Measurements from ENCODE around the gene SERGEF.
A peak's percentile ranks its signal among the peaks of the same experiment; 100 is the strongest.
"Not testable (repeated sequence)": the region's sequence is repeated elsewhere in the genome, so short reads cannot be mapped to it uniquely, and the experiment has no call there.

Gene SERGEF

GRCh38 chr11:18000128-18000527 is 12.7 kb downstream of the SERGEF start:
- not testable (repeated sequence) for DNase-seq

DNA sequence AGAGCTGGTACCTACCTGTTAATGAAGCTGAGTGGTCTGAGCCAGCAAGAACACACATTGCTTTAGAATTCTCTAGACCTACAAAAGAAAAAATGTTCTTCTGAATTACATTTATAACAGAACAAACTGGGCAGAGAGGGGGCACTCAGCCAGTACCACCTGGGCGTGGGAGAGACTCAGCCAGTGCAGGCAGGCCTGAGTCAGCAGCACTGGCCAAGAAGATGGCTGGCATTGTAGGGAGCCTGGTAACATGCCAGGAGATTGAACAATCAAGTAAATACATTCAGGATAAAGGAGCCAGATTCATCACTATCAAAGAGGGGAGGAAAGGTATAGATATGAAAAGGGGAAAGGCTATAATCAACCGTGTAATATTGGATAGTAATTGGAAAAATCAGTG is 19.9 kb downstream of the SERGEF start:
- DNase-seq: no peak

- peak; percentile 62 for DNase-seq
These were observed 20.9 kb downstream of the SERGEF start for GRCh38 chr11:17991783-17992433.

- DNase-seq: peak; percentile 24
These were observed 23.5 kb downstream of the SERGEF start for GRCh38 chr11:17989306-17989705.

DNA sequence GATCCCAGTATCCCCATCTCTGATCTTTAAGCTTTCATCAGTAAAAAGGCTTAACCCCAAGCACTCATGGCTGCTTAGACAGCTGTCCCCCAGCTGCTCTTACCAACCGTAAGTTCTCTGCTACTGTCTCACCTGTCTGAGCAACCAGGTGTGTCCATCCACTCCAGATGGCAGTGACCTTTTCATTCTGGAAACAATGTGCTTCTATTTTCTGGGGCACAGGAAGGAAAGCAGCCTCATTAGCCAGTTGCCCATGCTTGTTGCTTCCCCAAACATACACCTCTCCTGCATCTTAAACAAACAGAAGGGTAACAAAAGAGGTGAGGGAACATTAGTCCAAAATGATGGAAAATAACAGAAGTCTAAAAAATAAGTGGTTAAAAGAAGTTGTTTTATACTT is 24.4 kb downstream of the SERGEF start:
- no peak for DNase-seq

- no peak for DNase-seq
These were observed 25.0 kb downstream of the SERGEF start for GRCh38 chr11:17987826-17988225.

DNA sequence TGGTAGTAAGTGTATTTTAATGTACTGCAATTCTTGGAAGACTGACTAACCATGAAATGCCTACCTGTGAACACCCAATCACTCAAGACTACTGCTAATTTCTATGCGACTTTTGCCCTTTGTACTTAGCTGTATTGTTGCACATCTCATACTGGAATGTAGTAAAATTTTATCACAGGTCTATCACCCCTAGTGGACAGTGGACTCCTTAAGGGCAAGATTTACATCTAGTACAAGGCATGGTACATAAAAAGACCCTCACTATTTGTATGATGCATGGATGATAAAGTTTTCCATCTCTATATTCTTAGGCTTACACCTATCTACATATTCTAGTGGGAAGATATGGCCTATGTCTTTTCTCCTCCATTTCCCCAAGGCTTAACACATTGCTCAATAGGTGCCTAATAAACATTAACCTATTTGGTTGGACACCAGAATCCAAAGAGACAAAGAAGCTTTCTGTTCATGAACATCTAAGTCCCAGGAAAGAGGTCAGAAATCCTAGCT is 26.1 kb downstream of the SERGEF start:
- DNase-seq: no peak

GRCh38 chr11:17986007-17986710 is 26.7 kb downstream of the SERGEF start:
- no peak for DNase-seq

DNA sequence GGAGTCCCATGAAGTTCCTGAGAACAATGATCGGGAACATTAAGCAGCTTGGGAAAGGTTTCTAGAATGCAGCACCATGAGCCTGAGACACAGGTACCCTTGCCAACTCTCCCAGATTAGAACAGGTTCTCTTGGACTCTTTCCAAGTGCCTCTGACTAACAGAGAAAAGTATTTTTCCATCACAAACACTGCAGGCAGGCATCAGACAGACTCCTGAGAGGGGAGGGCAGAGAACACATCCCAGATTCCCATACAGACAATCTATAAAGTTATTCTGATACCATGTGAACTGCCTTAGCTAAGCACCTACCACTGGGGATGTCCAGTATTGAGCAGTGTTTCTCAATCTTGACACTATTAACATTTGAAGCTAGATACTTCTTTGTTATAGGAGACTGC is 27.3 kb downstream of the SERGEF start:
- no peak for DNase-seq

GRCh38 chr11:17983569-17983968 is 29.3 kb downstream of the SERGEF start:
- no peak for DNase-seq

DNA sequence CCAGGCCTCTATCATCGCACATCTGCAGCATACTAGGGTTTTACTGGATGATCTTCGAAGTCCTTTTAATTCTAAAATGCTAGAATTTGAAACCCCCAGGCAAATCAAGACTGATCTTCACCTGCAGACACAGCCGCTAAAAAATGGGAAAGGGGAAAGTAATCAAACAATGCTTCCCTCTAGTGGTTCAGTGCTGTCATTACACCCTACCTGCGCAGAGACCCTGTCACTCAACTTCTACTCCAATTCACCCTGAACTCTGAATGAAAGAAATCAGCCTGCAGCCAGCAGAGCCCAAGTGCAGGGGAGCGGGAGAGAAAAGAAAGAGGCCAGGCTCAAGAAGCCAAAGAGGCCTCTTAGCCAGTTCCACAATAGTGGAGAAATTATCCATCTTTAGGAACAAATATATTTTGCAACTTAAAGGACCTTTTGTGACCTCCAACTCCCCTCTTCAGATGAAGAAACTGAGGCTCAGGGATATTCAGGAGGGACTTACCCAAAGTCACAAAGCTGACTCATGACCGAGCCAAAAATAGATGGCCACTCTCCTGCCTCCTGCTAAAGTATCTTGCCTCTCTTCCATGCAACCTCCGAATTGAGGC is 33.0 kb downstream of the SERGEF start:
- DNase-seq: peak; percentile 34

GRCh38 chr11:17978553-17979287 is 34.1 kb downstream of the SERGEF start:
- peak; percentile 48 for DNase-seq

- DNase-seq: no peak
These were observed 36.2 kb downstream of the SERGEF start for GRCh38 chr11:17976651-17977050.

GRCh38 chr11:17974246-17974645 is 38.6 kb downstream of the SERGEF start:
- no peak for DNase-seq

GRCh38 chr11:17972987-17973386 is 39.9 kb downstream of the SERGEF start:
- DNase-seq: peak; percentile 12

- no peak for DNase-seq
These were observed 44.6 kb downstream of the SERGEF start for GRCh38 chr11:17968206-17968605.

DNA sequence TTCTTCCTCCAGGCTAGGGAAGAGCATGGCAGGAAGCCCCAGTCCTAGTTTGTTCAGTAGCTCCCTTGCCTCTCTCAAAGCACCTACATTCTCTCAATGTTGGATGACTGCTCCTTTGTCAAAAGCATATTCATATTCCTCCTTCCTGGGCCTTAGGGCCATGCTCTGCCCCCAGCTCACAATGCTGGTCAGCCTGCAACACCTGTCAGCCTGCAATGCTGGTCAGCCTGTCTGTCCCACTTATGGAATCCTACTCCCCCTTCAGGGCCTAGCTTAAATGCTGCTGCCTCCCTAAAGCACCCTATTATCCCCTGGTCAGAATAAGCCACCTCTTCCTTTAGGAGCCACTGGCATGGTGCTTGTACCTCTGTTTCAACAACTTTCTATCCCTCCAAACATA is 45.2 kb downstream of the SERGEF start:
- no peak for DNase-seq

DNA sequence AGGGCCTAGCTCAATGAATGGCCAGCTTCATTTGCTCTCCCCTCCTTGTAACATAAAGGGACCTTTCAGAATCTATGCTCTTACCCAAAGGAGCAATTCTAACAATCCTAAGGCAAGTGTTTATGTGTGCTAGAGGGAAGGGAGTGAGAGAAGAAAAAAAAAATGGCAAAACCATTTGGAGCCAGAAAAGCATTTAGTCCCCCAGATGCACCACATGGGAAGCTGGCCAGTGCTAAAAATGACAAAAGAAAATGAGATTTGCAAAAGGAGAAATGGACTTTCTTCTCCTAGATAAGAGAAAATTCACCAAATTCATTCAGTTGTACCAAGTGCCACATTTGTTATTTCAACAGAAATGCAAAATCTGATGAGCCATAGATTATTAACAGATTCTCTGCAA is 52.8 kb downstream of the SERGEF start:
- DNase-seq: no peak

DNA sequence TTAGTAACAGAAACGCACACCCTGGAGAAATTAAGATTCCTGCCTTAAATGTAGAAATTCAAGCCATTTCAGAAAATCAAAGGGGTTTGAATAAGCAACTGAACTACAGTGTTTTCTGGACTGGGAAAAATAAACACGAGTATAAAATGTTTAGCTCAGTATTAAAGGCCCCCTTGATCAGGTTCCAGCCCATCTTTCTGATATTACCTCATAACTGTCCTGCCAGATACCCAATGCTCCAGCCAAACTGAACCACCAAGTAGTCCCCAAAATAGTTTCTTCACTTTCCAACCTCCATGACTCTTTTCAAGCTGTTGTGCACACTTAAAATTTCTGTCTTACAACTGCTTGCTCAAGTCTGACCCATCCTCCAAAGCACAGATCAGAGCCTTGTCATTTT is 54.4 kb downstream of the SERGEF start:
- DNase-seq: no peak

- DNase-seq: peak; percentile 19
These were observed 58.2 kb downstream of the SERGEF start for GRCh38 chr11:17954395-17955252.

GRCh38 chr11:17952487-17952886 is 60.4 kb downstream of the SERGEF start:
- no peak for DNase-seq

DNA sequence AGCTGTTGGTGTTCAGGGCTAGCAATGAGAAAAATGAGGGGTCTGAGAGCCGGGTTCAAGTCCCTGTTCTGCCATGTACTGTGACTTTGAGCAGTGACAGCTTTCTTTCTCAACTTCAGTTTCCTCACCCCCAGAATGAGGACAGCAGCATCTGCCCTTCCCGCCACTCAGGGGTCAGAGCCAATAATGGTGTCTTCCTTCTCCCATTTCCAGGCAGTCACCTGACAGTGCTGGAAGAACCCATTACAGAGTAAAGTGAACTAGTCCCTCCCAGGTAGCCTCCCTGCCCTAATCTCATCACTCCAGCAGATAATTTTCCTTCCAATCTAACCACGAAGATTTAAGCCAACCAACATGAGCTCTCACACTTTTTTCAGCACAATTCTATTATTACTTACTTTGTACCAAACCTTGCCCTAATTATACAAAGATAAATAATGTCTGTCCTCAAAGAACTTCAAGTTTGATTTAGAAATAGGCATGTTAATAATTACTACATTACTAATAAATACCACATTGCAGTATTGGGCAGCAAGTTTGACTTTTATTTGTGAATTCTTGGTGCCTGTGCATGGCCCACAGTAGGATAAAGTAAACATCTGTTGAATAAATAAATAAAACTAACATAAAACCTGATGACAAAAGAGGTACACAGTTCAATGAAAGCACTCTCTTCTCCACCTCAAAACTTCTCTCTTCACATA is 61.0 kb downstream of the SERGEF start:
- no peak for DNase-seq
